Thyroid gland (tissue), 4 donors: ENCODE data around the gene SMCO3.

Experiments used
- CTCF ChIP-seq, 6 experiments: fragments of 200-600 bp in 3 of 6; fragments of 450-650 bp in 3 of 6; sonication (generic) in 3 of 6; IDR thresholded peaks; one replicate each; pipeline ENCODE4 v1.5.1; 2016 to 2019; ENCODE audit warnings: antibody characterized with exemption in 6 of 6, mild to moderate bottlenecking in 2 of 6, inconsistent platforms in 1 of 6, moderate library complexity in 1 of 6
- POLR2A ChIP-seq, 2 donors: fragments of 450-650 bp; IDR thresholded peaks; one replicate each; pipeline ENCODE4 v1.6.1; 2017; ENCODE audit warnings: antibody characterized with exemption in 2 of 2, mild to moderate bottlenecking in 2 of 2, moderate library complexity in 1 of 2

- TF ChIP-seq CTCF (IDR thresholded peaks at IDR 0.05) (no peak), POLR2A (IDR thresholded peaks at IDR 0.05) (no peak)
These were observed 40.0 kb upstream of the SMCO3 start for GRCh38 chr12:14853961-14854360.
